HEK293T (cell line): ENCODE results near the gene FARP2.

Experiments
- ARNT ChIP-seq: fragments of 450-650 bp; IDR thresholded peaks from 2 replicates; pipeline ENCODE4 v1.6.1; 2017; ENCODE audit warnings: mild to moderate bottlenecking
- BHLHE40 ChIP-seq: fragments of 450-650 bp; IDR thresholded peaks from 2 replicates; pipeline ENCODE4 v1.6.1; 2016; ENCODE audit warnings: mild to moderate bottlenecking, moderate library complexity, borderline replicate concordance
- ELF4 ChIP-seq: fragments of 450-650 bp; IDR thresholded peaks from 2 replicates; pipeline ENCODE4 v1.6.1; 2017; ENCODE audit warnings: antibody characterized with exemption
- FOXA1 ChIP-seq: fragments of 450-650 bp; IDR thresholded peaks from 2 replicates; pipeline ENCODE4 v1.6.1; 2016; ENCODE audit warnings: mild to moderate bottlenecking
- FOXM1 ChIP-seq: fragments of 450-650 bp; IDR thresholded peaks from 2 replicates; pipeline ENCODE4 v1.6.1; 2017; ENCODE audit warnings: mild to moderate bottlenecking, borderline replicate concordance
- SP1 ChIP-seq: fragments of 450-650 bp; IDR thresholded peaks from 2 replicates; pipeline ENCODE4 v1.6.1; 2017
- SUZ12 ChIP-seq: fragments of 450-650 bp; IDR thresholded peaks from 2 replicates; pipeline ENCODE4 v1.6.1; 2016; ENCODE audit warnings: mild to moderate bottlenecking
- TARDBP ChIP-seq: fragments of 450-650 bp; IDR thresholded peaks from 2 replicates; pipeline ENCODE4 v1.6.1; 2016
- ZNF384 ChIP-seq: fragments of 450-650 bp; IDR thresholded peaks from 2 replicates; pipeline ENCODE4 v1.6.1; 2016

- no peak for TF ChIP-seq SP1
- TF ChIP-seq FOXA1 = no peak
- no peak for TF ChIP-seq TARDBP
- TF ChIP-seq FOXM1 = no peak
- TF ChIP-seq ARNT = no peak
- no peak for TF ChIP-seq BHLHE40
- no peak for TF ChIP-seq ELF4
- TF ChIP-seq ZNF384 = no peak
- TF ChIP-seq SUZ12 = no peak
Measured at GRCh38 chr2:241408849-241409248, 52.8 kb downstream of the FARP2 start.
